Liver (tissue), 9 donors: Measurements from ENCODE around the gene NLRP6. TPM values are rescaled to one million over a fixed set of nuclear protein-coding genes. Genes with fewer than 3 reads are reported as not detected.

Experiments used
- DNase-seq: peaks from one replicate; pipeline ENCODE4 v3.0.0-alpha.2; 2017; ENCODE audit warnings: low spot score
- H3K27ac ChIP-seq, 2 donors: one replicate each; pipeline ENCODE4 v1.7.0; 2013; ENCODE audit warnings: inconsistent platforms in 2 of 2, low read length in 2 of 2, control low read depth in 1 of 2, low read depth in 1 of 2, mild to moderate bottlenecking in 1 of 2
- H3K27me3 ChIP-seq, 4 donors: one replicate each; pipeline versions ENCODE4 v1.6.1 to v1.7.0; 2013; ENCODE audit warnings: low read length in 3 of 4, inconsistent platforms in 1 of 4, mild to moderate bottlenecking in 1 of 4, moderate library complexity in 1 of 4; ENCODE audit not compliant: control insufficient read depth in 4 of 4, insufficient read depth in 4 of 4
- H3K36me3 ChIP-seq, 4 donors: one replicate each; pipeline versions ENCODE4 v1.6.1 to v1.7.0; 2013; ENCODE audit warnings: low read length in 3 of 4, mild to moderate bottlenecking in 3 of 4, low read depth in 1 of 4, moderate library complexity in 1 of 4; ENCODE audit not compliant: control insufficient read depth in 4 of 4, insufficient read depth in 3 of 4
- H3K4me1 ChIP-seq, 4 donors: one replicate each; pipeline versions ENCODE4 v1.6.1 to v1.7.0; 2013; ENCODE audit warnings: low read length in 3 of 4, mild to moderate bottlenecking in 3 of 4, moderate library complexity in 1 of 4; ENCODE audit not compliant: control insufficient read depth in 4 of 4, insufficient read depth in 4 of 4
- H3K4me3 ChIP-seq, 3 donors: one replicate each; pipeline versions ENCODE4 v1.6.1 to v1.7.0; 2013; ENCODE audit warnings: low read length in 3 of 3, control low read depth in 1 of 3, low read depth in 1 of 3, mild to moderate bottlenecking in 1 of 3
- H3K9ac ChIP-seq, 2 donors: one replicate each; pipeline ENCODE4 v1.7.0; 2013; ENCODE audit warnings: low read length in 2 of 2, mild to moderate bottlenecking in 2 of 2, moderate library complexity in 2 of 2, control low read depth in 1 of 2, low read depth in 1 of 2
- H3K9me3 ChIP-seq, 4 donors: one replicate each; pipeline versions ENCODE4 v1.6.1 to v1.7.0; 2013; ENCODE audit warnings: low read length in 3 of 4; ENCODE audit not compliant: control insufficient read depth in 4 of 4
- EGR1 ChIP-seq, 2 donors: IDR thresholded peaks; 2 replicates each; pipeline ENCODE4 v1.6.1; 2016 to 2018; ENCODE audit warnings: antibody characterized with exemption in 2 of 2, low read depth in 2 of 2
- FOXA1 ChIP-seq: IDR thresholded peaks from 2 replicates; pipeline ENCODE4 v1.6.1; 2016; ENCODE audit warnings: antibody characterized with exemption
- FOXA2 ChIP-seq: IDR thresholded peaks from 2 replicates; pipeline ENCODE4 v1.6.1; 2016; ENCODE audit warnings: antibody characterized with exemption
- GABPA ChIP-seq, 2 donors: IDR thresholded peaks in 1 of 2; conservative IDR thresholded peaks in 1 of 2; 2 replicates each; pipeline ENCODE4 v1.6.1; 2016; ENCODE audit warnings: antibody characterized with exemption in 2 of 2, mild to moderate bottlenecking in 1 of 2, moderate library complexity in 1 of 2
- HNF4A ChIP-seq, 2 donors: conservative IDR thresholded peaks; 2 replicates each; pipeline ENCODE4 v1.6.1; 2016; ENCODE audit warnings: antibody characterized with exemption in 2 of 2, mild to moderate bottlenecking in 2 of 2
- HNF4G ChIP-seq: IDR thresholded peaks from 2 replicates; pipeline ENCODE4 v1.6.1; 2016; ENCODE audit warnings: antibody characterized with exemption
- JUND ChIP-seq, 2 donors: IDR thresholded peaks; 2 replicates each; pipeline ENCODE4 v1.6.1; 2016; ENCODE audit warnings: antibody characterized with exemption in 2 of 2
- NR2F2 ChIP-seq: IDR thresholded peaks from 2 replicates; pipeline ENCODE4 v1.6.1; 2016; ENCODE audit warnings: antibody characterized with exemption
- RAD21 ChIP-seq, 2 donors: IDR thresholded peaks; 2 replicates each; pipeline ENCODE4 v1.6.1; 2016; ENCODE audit warnings: antibody characterized with exemption in 2 of 2, mild to moderate bottlenecking in 2 of 2
- RXRA ChIP-seq, 2 donors: IDR thresholded peaks; 2 replicates each; pipeline ENCODE4 v1.6.1; 2017 to 2018; ENCODE audit warnings: antibody characterized with exemption in 2 of 2, mild to moderate bottlenecking in 1 of 2
- SP1 ChIP-seq: IDR thresholded peaks from 2 replicates; pipeline ENCODE4 v1.6.1; 2018; ENCODE audit warnings: antibody characterized with exemption, mild to moderate bottlenecking
- TAF1 ChIP-seq: conservative IDR thresholded peaks from 2 replicates; pipeline ENCODE4 v1.6.1; 2016; ENCODE audit warnings: antibody characterized with exemption, mild to moderate bottlenecking
- YY1 ChIP-seq: IDR thresholded peaks from 2 replicates; pipeline ENCODE4 v1.6.1; 2016; ENCODE audit warnings: antibody characterized with exemption, mild to moderate bottlenecking
- WGBS: extraction: QIAGEN DNeasy Blood & Tissue Kit; methylation state at CpG from one replicate; pipeline ENCODE4 v1.1.7; 2013; 5-methylcytosine and 5-hydroxymethylcytosine counted together
- polyA plus RNA-seq, 2 donors: library from polyadenylated mRNA; stranded (reverse) in 1 of 2; unstranded in 1 of 2; fragments of 200-250 nt in 1 of 2; fragments of >200 nt in 1 of 2; fragmentation: Nextera tagmentation in 1 of 2; extraction: Ambion mirVana in 1 of 2; gene quantifications; one replicate each; pipeline versions ENCODE4 v1.2.1 to v1.2.3, GENCODE V29; 2013 to 2015
- total RNA-seq, 2 donors: library from RNA; depleted of rRNA; stranded (reverse); fragments of >200 nt; gene quantifications; one replicate each; pipeline ENCODE4 v1.2.3, GENCODE V29; 2014
- TF ChIP-seq, protein P1 (sequence below): IDR thresholded peaks from 2 replicates; pipeline ENCODE4 v1.6.1; 2016; ENCODE audit warnings: antibody characterized with exemption
- TF ChIP-seq, protein P2 (sequence below): fragments of 150-350 bp; IDR thresholded peaks from 2 replicates; pipeline ENCODE4 v1.5.1; 2017; ENCODE audit warnings: improper control_type of control experiment, low read depth, low read length; ENCODE audit not compliant: missing input control
- TF ChIP-seq, protein P3 (sequence below): IDR thresholded peaks from 2 replicates; pipeline ENCODE4 v1.6.1; 2016; ENCODE audit warnings: antibody characterized with exemption
- TF ChIP-seq, protein P4 (sequence below): IDR thresholded peaks from 2 replicates; pipeline ENCODE4 v1.6.1; 2016; ENCODE audit warnings: antibody characterized with exemption
- TF ChIP-seq, protein P5 (sequence below): IDR thresholded peaks from 2 replicates; pipeline ENCODE4 v1.6.1; 2016; ENCODE audit warnings: antibody characterized with exemption, mild to moderate bottlenecking
- donor health status: healthy.
- donor health status: healthy.
- donor health status: healthy.
- donor health status: healthy.
- donor health status: healthy.

Gene NLRP6
- total and polyA plus RNA-seq, 4 donors = 0.05 to 5.7 (median 0.97) TPM

DNA sequence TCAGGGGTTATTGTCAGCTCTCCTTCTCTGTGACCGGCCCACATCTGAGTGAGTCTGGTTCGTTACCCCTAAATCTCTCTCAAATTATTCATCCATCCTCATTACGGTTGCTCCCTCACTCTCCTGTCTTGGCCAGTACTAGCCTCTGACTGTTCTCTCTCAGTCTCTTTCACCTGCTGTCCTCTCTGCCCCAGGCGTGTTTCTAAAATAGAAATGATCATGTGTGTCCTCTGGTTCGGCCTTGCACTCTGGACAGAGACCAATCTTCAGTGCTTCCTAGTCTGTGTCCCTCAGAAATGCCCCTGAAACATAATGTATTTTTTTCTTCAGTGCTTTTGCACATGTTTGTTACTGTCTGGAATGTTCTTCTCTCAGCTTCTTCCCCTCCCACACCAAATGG, 36.6 kb upstream of the NLRP6 start:
- 94% methylated on average over 5 of the region's 5 CpGs for WGBS
- TF ChIP-seq RXRA (IDR thresholded peaks at IDR 0.05) = no peak
- TF ChIP-seq, protein P1, sequence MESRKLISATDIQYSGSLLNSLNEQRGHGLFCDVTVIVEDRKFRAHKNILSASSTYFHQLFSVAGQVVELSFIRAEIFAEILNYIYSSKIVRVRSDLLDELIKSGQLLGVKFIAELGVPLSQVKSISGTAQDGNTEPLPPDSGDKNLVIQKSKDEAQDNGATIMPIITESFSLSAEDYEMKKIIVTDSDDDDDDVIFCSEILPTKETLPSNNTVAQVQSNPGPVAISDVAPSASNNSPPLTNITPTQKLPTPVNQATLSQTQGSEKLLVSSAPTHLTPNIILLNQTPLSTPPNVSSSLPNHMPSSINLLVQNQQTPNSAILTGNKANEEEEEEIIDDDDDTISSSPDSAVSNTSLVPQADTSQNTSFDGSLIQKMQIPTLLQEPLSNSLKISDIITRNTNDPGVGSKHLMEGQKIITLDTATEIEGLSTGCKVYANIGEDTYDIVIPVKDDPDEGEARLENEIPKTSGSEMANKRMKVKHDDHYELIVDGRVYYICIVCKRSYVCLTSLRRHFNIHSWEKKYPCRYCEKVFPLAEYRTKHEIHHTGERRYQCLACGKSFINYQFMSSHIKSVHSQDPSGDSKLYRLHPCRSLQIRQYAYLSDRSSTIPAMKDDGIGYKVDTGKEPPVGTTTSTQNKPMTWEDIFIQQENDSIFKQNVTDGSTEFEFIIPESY = no peak
- TF ChIP-seq, protein P2, sequence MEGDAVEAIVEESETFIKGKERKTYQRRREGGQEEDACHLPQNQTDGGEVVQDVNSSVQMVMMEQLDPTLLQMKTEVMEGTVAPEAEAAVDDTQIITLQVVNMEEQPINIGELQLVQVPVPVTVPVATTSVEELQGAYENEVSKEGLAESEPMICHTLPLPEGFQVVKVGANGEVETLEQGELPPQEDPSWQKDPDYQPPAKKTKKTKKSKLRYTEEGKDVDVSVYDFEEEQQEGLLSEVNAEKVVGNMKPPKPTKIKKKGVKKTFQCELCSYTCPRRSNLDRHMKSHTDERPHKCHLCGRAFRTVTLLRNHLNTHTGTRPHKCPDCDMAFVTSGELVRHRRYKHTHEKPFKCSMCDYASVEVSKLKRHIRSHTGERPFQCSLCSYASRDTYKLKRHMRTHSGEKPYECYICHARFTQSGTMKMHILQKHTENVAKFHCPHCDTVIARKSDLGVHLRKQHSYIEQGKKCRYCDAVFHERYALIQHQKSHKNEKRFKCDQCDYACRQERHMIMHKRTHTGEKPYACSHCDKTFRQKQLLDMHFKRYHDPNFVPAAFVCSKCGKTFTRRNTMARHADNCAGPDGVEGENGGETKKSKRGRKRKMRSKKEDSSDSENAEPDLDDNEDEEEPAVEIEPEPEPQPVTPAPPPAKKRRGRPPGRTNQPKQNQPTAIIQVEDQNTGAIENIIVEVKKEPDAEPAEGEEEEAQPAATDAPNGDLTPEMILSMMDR = no peak
- no peak for TF ChIP-seq HNF4A (conservative IDR thresholded peaks at IDR 0.05)
- TF ChIP-seq FOXA1 = no peak
- TF ChIP-seq, protein P3, sequence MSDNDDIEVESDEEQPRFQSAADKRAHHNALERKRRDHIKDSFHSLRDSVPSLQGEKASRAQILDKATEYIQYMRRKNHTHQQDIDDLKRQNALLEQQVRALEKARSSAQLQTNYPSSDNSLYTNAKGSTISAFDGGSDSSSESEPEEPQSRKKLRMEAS = no peak
- TF ChIP-seq SP1 = no peak
- no peak for TF ChIP-seq HNF4G
- no peak for TF ChIP-seq NR2F2
- TF ChIP-seq, protein P4, sequence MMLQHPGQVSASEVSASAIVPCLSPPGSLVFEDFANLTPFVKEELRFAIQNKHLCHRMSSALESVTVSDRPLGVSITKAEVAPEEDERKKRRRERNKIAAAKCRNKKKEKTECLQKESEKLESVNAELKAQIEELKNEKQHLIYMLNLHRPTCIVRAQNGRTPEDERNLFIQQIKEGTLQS = no peak
- no peak for TF ChIP-seq YY1
- TF ChIP-seq, protein P5, sequence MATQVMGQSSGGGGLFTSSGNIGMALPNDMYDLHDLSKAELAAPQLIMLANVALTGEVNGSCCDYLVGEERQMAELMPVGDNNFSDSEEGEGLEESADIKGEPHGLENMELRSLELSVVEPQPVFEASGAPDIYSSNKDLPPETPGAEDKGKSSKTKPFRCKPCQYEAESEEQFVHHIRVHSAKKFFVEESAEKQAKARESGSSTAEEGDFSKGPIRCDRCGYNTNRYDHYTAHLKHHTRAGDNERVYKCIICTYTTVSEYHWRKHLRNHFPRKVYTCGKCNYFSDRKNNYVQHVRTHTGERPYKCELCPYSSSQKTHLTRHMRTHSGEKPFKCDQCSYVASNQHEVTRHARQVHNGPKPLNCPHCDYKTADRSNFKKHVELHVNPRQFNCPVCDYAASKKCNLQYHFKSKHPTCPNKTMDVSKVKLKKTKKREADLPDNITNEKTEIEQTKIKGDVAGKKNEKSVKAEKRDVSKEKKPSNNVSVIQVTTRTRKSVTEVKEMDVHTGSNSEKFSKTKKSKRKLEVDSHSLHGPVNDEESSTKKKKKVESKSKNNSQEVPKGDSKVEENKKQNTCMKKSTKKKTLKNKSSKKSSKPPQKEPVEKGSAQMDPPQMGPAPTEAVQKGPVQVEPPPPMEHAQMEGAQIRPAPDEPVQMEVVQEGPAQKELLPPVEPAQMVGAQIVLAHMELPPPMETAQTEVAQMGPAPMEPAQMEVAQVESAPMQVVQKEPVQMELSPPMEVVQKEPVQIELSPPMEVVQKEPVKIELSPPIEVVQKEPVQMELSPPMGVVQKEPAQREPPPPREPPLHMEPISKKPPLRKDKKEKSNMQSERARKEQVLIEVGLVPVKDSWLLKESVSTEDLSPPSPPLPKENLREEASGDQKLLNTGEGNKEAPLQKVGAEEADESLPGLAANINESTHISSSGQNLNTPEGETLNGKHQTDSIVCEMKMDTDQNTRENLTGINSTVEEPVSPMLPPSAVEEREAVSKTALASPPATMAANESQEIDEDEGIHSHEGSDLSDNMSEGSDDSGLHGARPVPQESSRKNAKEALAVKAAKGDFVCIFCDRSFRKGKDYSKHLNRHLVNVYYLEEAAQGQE = no peak
- TF ChIP-seq TAF1 = no peak
- no peak for TF ChIP-seq EGR1 (IDR thresholded peaks at IDR 0.05; ENCODE audit: low read depth in 2 of 2)
- TF ChIP-seq FOXA2 = no peak
- TF ChIP-seq RAD21 (IDR thresholded peaks at IDR 0.05) = no peak
- TF ChIP-seq GABPA (IDR thresholded peaks at IDR 0.05 in 1 of 2, conservative IDR thresholded peaks at IDR 0.05 in 1 of 2) = no peak
- no peak for TF ChIP-seq JUND (IDR thresholded peaks at IDR 0.05)
- no peak for DNase-seq

More for the DNA sequence above, 36.6 kb upstream of the NLRP6 start:
- Histone ChIP-seq H3K27ac (no peak overlapping the region), H3K27me3 (no peaks in the 10 kb centered on the region), H3K9me3 (no peaks in the 10 kb centered on the region), H3K4me3 (no peak overlapping the region), H3K4me1 (peaks cover 3 to 17% (median 10%) of the 10 kb centered on the region in 4 donors), H3K36me3 (peaks cover 4 to 42% (median 23%) of the 10 kb centered on the region in 4 donors), H3K9ac (no peak overlapping the region)
